ENCODE data around the gene GALNT12.

Gene GALNT12

GRCh38 chr9:98867429-98868168 is 60.1 kb downstream of the GALNT12 start:
- H3K36me3 ChIP-seq, result no peaks in the 10 kb centered on the region
- TF ChIP-seq CTCF (IDR thresholded peaks at IDR 0.05), result no peak
- no peaks in the 10 kb centered on the region for H3K9me3 ChIP-seq
- peaks cover 0 to 41% (median 26%) of the 10 kb centered on the region in 4 donors for H3K4me1 ChIP-seq
- DNase-seq, result peak; percentile 84 to 92
- intact Hi-C loops (cut with DNase I; ENCODE audit: low total_unique reads), result no loop called here
- H3K27me3 ChIP-seq, result no peaks in the 10 kb centered on the region
- peak overlapping the region; percentile 62 for H3K27ac ChIP-seq
- H3K4me3 ChIP-seq, result no peak overlapping the region

- peaks cover 0 to 44% (median 32%) of the 10 kb centered on the region in 4 donors for H3K4me1 ChIP-seq
- H3K4me3 ChIP-seq, result no peak overlapping the region
- DNase-seq, result no peak
- no peak overlapping the region for H3K27ac ChIP-seq
- no peaks in the 10 kb centered on the region for H3K36me3 ChIP-seq
- TF ChIP-seq CTCF (IDR thresholded peaks at IDR 0.05), result no peak
- no peaks in the 10 kb centered on the region for H3K9me3 ChIP-seq
- intact Hi-C loops (cut with DNase I; ENCODE audit: low total_unique reads), result no loop called here
- H3K27me3 ChIP-seq, result no peaks in the 10 kb centered on the region
Observed at GRCh38 chr9:98869078-98869745, 61.7 kb downstream of the GALNT12 start.

DNA sequence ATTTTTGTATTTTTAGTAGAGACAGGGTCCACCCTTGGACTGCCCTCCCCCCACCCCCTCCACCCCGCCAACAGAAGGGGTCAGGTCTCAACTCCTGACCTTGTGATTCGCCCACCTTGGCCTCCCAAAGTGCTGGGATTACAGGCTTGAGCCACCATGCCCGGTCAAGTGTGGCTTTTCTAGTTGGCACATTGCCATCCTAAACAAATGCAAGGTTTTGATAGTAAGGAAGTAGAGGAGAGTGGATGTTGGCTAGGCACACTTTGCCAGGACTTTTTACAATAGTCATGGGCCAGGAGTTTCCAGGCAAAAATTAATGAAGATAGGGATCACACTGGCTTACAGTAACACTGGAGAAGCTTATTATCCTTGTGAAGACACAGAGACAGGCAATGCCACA is 62.4 kb downstream of the GALNT12 start:
- Histone ChIP-seq H3K27me3 (no peaks in the 10 kb centered on the region), H3K4me1 (peaks cover 0 to 49% (median 38%) of the 10 kb centered on the region in 4 donors), H3K36me3 (no peaks in the 10 kb centered on the region), H3K27ac (no peak overlapping the region), H3K9me3 (no peaks in the 10 kb centered on the region), H3K4me3 (no peak overlapping the region)
- intact Hi-C loops (cut with DNase I; ENCODE audit: low total_unique reads), result loop anchor here (10.0 kb wide), 1 partner anchor 65 kb away; no protein-coding TSS in a partner anchor
- no peak for DNase-seq
- no peak for TF ChIP-seq CTCF (IDR thresholded peaks at IDR 0.05)

GRCh38 chr9:98870782-98871557 is 63.5 kb downstream of the GALNT12 start:
- no peaks in the 10 kb centered on the region for H3K9me3 ChIP-seq
- H3K27ac ChIP-seq, result no peak overlapping the region
- H3K4me3 ChIP-seq, result no peak overlapping the region
- no peaks in the 10 kb centered on the region for H3K27me3 ChIP-seq
- no peak for TF ChIP-seq CTCF (IDR thresholded peaks at IDR 0.05)
- intact Hi-C loops (cut with DNase I; ENCODE audit: low total_unique reads), result loop anchor here (10.0 kb wide), 1 partner anchor 64 kb away; no protein-coding TSS in a partner anchor
- DNase-seq, result no peak
- no peaks in the 10 kb centered on the region for H3K36me3 ChIP-seq
- H3K4me1 ChIP-seq, result peaks cover 0 to 49% (median 38%) of the 10 kb centered on the region in 4 donors

DNA sequence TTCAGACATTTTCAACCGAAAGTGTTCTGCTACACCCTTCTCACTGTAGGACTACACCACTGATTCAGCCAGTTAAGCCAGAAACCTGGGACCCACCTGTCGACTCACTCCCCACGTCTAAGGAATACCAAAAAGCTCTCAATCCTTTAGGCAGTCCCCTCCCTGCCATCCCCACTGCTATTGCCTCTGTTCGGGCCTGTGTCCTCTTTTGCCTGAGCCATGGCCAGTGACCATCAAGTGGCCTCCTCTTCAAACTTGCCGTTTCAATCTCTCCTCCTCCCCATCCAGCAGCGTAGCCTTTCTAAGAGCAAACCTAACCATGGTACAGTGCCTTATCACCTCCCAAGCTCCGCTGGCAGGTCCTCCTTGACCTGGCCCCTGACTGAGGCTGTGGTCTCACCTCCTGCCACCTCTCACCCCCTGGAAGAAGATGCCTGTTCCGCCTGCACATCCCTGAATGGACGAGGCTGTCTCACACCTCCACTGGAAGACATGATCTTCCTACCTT is 64.1 kb downstream of the GALNT12 start:
- DNase-seq, result no peak
- H3K4me3 ChIP-seq, result no peak overlapping the region
- intact Hi-C loops (cut with DNase I; ENCODE audit: low total_unique reads), result loop anchor here (10.0 kb wide), 1 partner anchor 63 kb away; no protein-coding TSS in a partner anchor
- no peak overlapping the region for H3K27ac ChIP-seq
- no peaks in the 10 kb centered on the region for H3K36me3 ChIP-seq
- no peaks in the 10 kb centered on the region for H3K9me3 ChIP-seq
- H3K27me3 ChIP-seq, result no peaks in the 10 kb centered on the region
- peaks cover 0 to 43% (median 37%) of the 10 kb centered on the region in 4 donors for H3K4me1 ChIP-seq
- no peak for TF ChIP-seq CTCF (IDR thresholded peaks at IDR 0.05)
